GM19099 (cell line): ENCODE measurements around the gene LRRC8D.
A peak's percentile ranks its signal among the peaks of the same experiment; 100 is the strongest.

Experiments used
- POLR2A ChIP-seq: IDR thresholded peaks from 3 replicates; pipeline ENCODE4 v1.6.1; 2011; ENCODE audit warnings: low read depth; ENCODE audit not compliant: insufficient read length; ENCODE audit errors: extremely low read depth

Gene LRRC8D

DNA sequence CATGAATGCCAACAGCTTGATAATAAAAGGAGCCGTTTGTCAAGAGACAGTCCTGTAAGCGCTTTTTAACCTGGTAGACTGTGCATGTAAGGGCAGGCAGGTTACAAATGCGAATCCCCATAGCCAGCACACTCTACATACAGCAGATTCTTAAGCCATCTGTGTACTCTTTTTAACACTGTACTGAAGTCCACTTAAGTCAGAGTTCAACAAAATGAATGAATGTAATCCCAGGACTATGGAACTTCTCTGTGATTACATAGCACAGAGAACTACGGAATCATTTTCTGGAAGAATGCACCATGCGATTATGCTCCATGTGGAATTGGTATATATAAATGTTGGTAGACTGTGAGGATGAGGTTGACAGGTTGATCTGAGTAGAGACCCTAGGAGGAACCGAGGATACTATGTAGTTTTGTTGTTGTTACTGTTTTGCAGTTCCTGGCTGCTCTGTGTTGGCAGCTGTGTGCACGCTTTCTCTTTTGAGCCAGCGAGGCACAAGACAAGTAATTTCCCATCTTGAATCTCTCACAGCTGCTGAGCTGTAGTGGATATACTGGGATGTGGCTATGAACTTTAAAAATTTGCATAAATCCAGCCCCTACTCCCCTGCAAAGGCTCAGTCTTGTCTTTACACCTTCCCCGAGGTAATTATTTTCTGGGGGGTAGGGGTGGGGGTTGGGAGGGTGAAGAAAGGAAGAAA is 21.9 kb downstream of the LRRC8D start:
- TF ChIP-seq POLR2A: no peak

DNA sequence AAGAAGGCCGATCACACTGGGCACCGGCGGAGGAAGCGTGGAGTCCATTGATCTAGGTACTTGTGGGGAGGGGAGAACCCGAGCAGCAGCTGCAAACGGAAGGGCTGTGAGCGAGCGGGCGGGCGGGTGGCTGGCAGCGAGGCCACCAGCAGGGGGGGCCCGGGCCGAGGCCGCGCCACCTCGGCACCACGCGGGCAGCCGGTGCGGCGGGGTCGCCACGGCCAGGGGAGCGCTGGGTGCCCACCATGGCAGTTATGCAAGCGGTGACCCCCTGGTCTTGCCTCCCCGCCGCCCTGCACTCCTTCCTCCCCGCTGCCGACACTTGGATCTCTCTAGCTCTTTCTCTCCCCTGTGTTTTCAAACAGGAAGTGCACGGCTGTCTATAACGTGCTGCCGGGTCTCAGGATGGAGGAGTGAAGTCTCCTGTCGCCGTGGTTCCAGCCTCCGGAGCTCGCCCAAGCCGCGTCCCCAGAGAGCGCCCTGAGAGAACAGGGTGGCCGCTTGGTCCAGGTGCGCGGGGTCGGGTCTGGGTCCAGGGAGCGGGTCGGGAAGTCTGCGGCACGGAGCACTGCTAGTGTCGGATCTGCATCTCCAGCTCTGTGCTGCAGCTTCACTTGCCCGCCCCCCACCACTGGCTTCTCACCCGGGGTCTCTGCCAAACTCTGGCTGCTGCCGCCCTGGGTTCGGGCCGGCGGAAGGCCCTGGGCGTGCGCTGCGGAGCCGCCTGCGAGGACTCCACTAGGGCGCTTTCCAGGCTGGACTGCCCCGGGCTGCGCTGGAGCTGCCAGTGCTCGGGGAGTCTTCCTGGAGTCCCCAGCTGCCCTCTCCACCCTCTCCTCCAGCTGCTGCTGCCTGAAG is 22.7 kb downstream of the LRRC8D start:
- peak; percentile 81 for TF ChIP-seq POLR2A

GRCh38 chr1:89844241-89844807 is 23.5 kb downstream of the LRRC8D start:
- TF ChIP-seq POLR2A: no peak

GRCh38 chr1:89844860-89845259 is 24.0 kb downstream of the LRRC8D start:
- TF ChIP-seq POLR2A: no peak

DNA sequence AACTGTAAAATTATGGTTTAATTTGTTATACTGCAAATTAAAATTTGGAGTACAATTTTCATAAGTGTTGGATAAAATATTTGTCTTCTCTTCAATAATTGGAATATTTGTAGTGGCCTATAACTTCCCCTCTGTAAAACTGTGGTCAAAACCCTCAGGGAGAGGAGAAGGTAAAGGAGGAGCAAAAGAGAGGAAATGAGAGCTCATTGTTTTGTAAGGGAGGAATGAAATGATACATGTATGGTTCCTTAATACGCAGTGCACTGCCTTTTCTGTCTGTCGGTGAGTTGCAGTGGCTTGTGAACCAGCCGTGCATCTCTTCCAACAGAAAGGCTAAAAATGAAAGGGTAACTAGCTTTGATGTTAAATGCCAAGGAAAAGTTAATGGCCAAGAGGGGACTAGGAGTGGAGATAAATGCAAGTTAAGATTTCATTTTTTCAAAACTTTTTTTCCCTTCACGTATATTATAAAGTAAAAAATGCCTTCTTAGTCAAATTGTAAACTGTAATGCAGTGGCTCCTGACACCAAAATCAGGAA is 26.4 kb downstream of the LRRC8D start:
- TF ChIP-seq POLR2A: no peak

GRCh38 chr1:89850844-89851415 is 30.1 kb downstream of the LRRC8D start:
- TF ChIP-seq POLR2A: no peak

DNA sequence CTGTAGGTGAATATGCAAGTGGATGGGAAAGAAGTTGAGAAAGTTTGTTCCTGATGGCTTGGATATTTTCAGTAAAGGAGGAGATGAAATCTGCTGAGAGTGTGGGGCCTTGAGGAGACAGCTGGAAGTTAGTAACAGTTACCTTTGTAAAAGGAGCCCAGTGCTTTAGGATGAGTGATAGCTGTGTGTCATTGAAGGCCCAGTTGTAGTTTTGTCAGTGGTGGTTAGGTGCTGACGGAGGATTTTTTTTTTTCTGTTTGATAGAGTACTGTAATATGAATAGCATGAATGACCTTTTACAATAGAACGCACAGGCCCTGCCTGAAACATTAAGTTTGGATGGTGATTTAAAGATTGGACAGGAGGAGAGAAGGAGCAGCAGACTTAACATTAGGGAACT is 33.3 kb downstream of the LRRC8D start:
- no peak for TF ChIP-seq POLR2A

DNA sequence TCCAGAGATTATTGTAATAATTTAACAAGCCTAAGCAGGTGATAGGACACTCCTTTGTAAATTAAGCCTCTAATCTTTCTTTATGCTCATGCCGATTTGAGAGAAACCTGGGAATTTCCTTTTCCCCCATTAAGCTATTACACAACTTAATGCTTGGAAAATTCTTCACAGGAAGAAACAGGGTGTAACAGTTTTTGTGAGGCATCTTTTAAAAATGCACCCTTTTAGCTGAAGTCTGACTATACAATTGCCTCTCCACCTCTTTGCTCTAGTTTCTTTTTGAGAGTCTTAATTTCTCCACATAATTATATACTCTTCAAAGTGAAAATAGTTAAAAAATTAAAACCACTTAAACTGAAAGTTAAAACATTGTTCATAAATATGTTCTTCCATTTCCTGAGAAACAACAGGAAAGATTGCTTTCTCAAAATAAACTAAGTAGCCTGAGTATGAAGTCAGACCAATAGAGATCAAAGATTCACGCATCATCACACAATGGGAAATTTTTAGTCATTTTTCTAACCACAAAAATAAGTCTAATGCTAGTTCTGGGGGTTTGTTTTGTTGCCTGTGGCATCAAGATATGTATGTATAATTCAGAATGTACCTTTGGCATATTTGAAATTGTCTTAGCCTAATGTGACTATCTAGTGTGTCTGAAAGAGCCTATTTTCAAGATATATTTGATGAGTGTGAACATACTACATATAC is 34.7 kb downstream of the LRRC8D start:
- no peak for TF ChIP-seq POLR2A

- no peak for TF ChIP-seq POLR2A
Observed at GRCh38 chr1:89863165-89863830, 42.5 kb downstream of the LRRC8D start.

- TF ChIP-seq POLR2A: no peak
Observed at GRCh38 chr1:89865498-89866382, 44.9 kb downstream of the LRRC8D start.

DNA sequence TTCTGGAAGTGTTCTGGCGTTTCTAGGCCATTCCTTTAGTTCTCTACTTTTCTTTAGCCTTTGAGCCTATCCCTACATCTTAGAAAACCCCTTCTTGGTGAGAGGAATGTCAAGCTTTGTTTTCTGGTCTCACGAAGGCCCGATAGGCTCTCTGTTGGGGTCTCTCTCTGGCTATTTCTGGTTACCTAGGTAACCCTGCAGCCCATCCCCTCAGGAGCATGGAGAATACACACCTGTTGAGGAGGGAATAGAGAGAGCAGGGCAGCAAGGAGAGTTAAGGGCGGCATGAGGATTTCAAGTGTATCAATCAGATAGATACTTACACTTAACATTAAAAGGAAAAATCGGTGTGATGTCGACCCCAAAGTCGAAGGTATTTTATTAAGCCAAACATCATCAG is 45.7 kb downstream of the LRRC8D start:
- no peak for TF ChIP-seq POLR2A

GRCh38 chr1:89870998-89871397 is 50.2 kb downstream of the LRRC8D start:
- no peak for TF ChIP-seq POLR2A
